Liver (tissue), 3 donors: ENCODE results near the gene SP2.
"Not testable (repeated sequence)": the region's sequence is repeated elsewhere in the genome, so short reads cannot be mapped to it uniquely, and the experiment has no call there.

Source experiments
- CTCF ChIP-seq: fragments of 150-350 bp; IDR thresholded peaks from 2 replicates; pipeline ENCODE4 v1.5.1; 2017; ENCODE audit warnings: improper control_type of control experiment, low read depth, low read length; ENCODE audit not compliant: missing input control
- EGR1 ChIP-seq, 2 donors: IDR thresholded peaks; 2 replicates each; pipeline ENCODE4 v1.6.1; 2016 to 2018; ENCODE audit warnings: antibody characterized with exemption in 2 of 2, low read depth in 2 of 2
- FOXA1 ChIP-seq: IDR thresholded peaks from 2 replicates; pipeline ENCODE4 v1.6.1; 2016; ENCODE audit warnings: antibody characterized with exemption
- HNF4A ChIP-seq, 2 donors: conservative IDR thresholded peaks; 2 replicates each; pipeline ENCODE4 v1.6.1; 2016; ENCODE audit warnings: antibody characterized with exemption in 2 of 2, mild to moderate bottlenecking in 2 of 2
- JUND ChIP-seq, 2 donors: IDR thresholded peaks; 2 replicates each; pipeline ENCODE4 v1.6.1; 2016; ENCODE audit warnings: antibody characterized with exemption in 2 of 2
- RAD21 ChIP-seq, 2 donors: IDR thresholded peaks; 2 replicates each; pipeline ENCODE4 v1.6.1; 2016; ENCODE audit warnings: antibody characterized with exemption in 2 of 2, mild to moderate bottlenecking in 2 of 2
- REST ChIP-seq: IDR thresholded peaks from 2 replicates; pipeline ENCODE4 v1.6.1; 2016; ENCODE audit warnings: antibody characterized with exemption, mild to moderate bottlenecking
- SP1 ChIP-seq: IDR thresholded peaks from 2 replicates; pipeline ENCODE4 v1.6.1; 2018; ENCODE audit warnings: antibody characterized with exemption, mild to moderate bottlenecking
- TAF1 ChIP-seq: conservative IDR thresholded peaks from 2 replicates; pipeline ENCODE4 v1.6.1; 2016; ENCODE audit warnings: antibody characterized with exemption, mild to moderate bottlenecking
- YY1 ChIP-seq: IDR thresholded peaks from 2 replicates; pipeline ENCODE4 v1.6.1; 2016; ENCODE audit warnings: antibody characterized with exemption, mild to moderate bottlenecking
- donor health status: healthy.
- donor health status: healthy.

GRCh38 chr17:47935468-47935867 lies 39.4 kb downstream of the SP2 start:
- not testable (repeated sequence) for TF ChIP-seq YY1; TAF1; CTCF; FOXA1; SP1; EGR1 (IDR thresholded peaks at IDR 0.05; ENCODE audit: low read depth in 2 of 2); REST; JUND (IDR thresholded peaks at IDR 0.05); RAD21 (IDR thresholded peaks at IDR 0.05); HNF4A (conservative IDR thresholded peaks at IDR 0.05)
